Transverse colon (tissue), 4 donors: ENCODE measurements around the gene P2RX7. TPM values are rescaled to one million over a fixed set of nuclear protein-coding genes. Genes with fewer than 3 reads are reported as not detected.
"Not testable (repeated sequence)": the region's sequence is repeated elsewhere in the genome, so short reads cannot be mapped to it uniquely, and the experiment has no call there.

Source experiments
- DNase-seq: peaks from one replicate; pipeline ENCODE4 v3.0.0-alpha.2; 2019
- H3K27ac ChIP-seq, 4 donors: fragments of 200-600 bp; sonication (generic); 2 replicates each; pipeline ENCODE4 v1.5.1; 2016 to 2018; ENCODE audit warnings: inconsistent platforms in 4 of 4
- H3K27me3 ChIP-seq: fragments of 200-600 bp; sonication (generic); 2 replicates; pipeline ENCODE4 v1.5.1; 2017; ENCODE audit warnings: inconsistent platforms
- H3K36me3 ChIP-seq, 4 donors: fragments of 200-600 bp; sonication (generic); 2 replicates each; pipeline ENCODE4 v1.5.1; 2017 to 2019; ENCODE audit warnings: inconsistent platforms in 4 of 4
- H3K4me1 ChIP-seq, 4 donors: fragments of 200-600 bp; sonication (generic); 2 replicates each; pipeline ENCODE4 v1.5.1; 2017 to 2020; ENCODE audit warnings: inconsistent platforms in 4 of 4
- H3K4me3 ChIP-seq, 4 donors: fragments of 200-600 bp; sonication (generic); 1 replicate in 1 of 4; 2 replicates in 3 of 4; pipeline versions ENCODE4 v1.5.1 to v1.6.1; 2017 to 2019; ENCODE audit warnings: inconsistent platforms in 4 of 4
- H3K9me3 ChIP-seq, 2 donors: fragments of 200-600 bp; sonication (generic); 2 replicates each; pipeline ENCODE4 v1.5.1; 2017 to 2019; ENCODE audit warnings: inconsistent platforms in 2 of 2
- EP300 ChIP-seq: sonication (generic); formaldehyde crosslinking; IDR thresholded peaks from one replicate; pipeline ENCODE4 v1.6.1; 2017; ENCODE audit warnings: antibody characterized with exemption, low read depth
- POLR2A ChIP-seq: fragments of 450-650 bp; IDR thresholded peaks from one replicate; pipeline ENCODE4 v1.6.1; 2016; ENCODE audit warnings: antibody characterized with exemption, mild to moderate bottlenecking, moderate library complexity
- POLR2AphosphoS5 ChIP-seq, 3 donors: sonication (generic); formaldehyde crosslinking; IDR thresholded peaks; one replicate each; pipeline ENCODE4 v1.6.1; 2016; ENCODE audit warnings: antibody characterized with exemption in 3 of 3
- WGBS, 2 donors: methylation state at CpG; one replicate each; pipeline ENCODE4 v1.1.5; 2018; ENCODE audit warnings: low coverage in 1 of 2; 5-methylcytosine and 5-hydroxymethylcytosine counted together
- in situ Hi-C, 4 donors: fragments of 200-750 bp; cut with MboI; loops; one replicate each; pipeline versions ENCODE4 v1.15.0 to v1.15.1; 2017; ENCODE audit warnings: low sequenced_read_pairs in 3 of 4, low pct_ligation_motif_present in 1 of 4, low pct_unique_long_range_greater_than_20kb in 1 of 4
- intact Hi-C: fragments of 100-400 bp; cut with DNase I; formaldehyde crosslinking; loops from one replicate; pipeline ENCODE4 v1.15.1; 2023; ENCODE audit warnings: low total_unique reads
- total RNA-seq, 4 donors: library from RNA; depleted of rRNA; stranded (reverse); fragments of >200 nt; gene quantifications; one replicate each; pipeline ENCODE4 v1.1.0, GENCODE V29; 2016
- TF ChIP-seq, protein P1 (sequence below), 5 experiments: fragments of 200-600 bp in 3 of 5; fragments of 450-650 bp in 2 of 5; sonication (generic) in 3 of 5; IDR thresholded peaks; 1 replicate in 2 of 5; 2 replicates in 3 of 5; pipeline ENCODE4 v1.5.1; 2016 to 2017; ENCODE audit warnings: antibody characterized with exemption in 5 of 5, inconsistent platforms in 3 of 5, mild to moderate bottlenecking in 2 of 5, moderate library complexity in 1 of 5

P2RX7 gene
- total RNA-seq, 4 donors from 2014 or later: 0.96 to 7.1 (median 5.1) TPM

DNA sequence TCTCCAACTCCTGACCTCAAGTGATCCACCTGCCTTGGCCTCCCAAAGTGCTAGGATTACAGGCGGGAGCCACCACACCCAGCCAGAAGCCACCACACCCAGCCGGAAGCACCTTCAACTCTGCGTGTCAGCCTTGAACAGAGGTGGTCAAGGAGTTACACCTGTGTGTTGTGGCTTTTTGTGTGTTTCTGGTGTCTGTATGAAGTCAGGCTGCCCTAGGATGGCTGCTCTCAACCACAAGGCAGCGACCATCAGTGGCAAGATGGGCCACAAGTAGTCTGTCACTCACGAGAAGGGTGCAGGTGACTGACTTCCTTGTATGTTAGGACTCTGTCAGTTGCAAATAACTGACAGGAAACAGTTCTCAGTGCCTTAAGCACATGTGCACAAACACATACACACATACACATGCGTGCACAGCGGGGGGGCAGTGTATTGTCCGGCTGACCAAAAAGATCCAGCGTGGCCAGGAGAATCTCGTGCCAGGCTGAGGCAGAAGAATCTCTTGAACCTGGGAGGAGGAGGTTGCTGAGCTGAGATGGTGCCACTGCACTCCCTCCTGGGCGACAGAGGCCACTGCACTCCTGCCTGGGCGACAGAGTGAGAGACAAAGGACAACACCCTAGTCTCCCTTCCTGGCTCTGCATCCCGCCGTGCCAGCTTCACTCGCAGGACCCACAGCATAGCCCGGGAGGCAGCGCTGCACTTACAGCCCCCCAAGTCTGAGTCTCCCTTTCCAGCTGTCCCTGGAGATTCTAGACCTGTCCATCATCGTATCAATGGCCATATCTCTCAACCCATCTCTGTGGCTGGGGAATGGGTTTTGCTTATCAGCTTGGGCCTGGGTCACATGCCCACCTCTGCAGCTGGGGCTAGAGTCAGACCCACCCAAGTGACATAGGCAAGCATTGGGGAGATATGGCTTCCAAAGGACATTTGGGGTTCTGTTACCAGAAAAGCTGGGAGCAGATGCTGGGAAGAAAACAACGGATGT is 90.9 kb downstream of the P2RX7 start:
- in situ Hi-C loops (loop anchor here in 1 of 4 donors (10.0 kb wide), 1 partner anchor 109 kb away; no protein-coding TSS in a partner anchor), intact Hi-C loops (loop anchor here (10.0 kb wide), 1 partner anchor 89 kb away; the partner anchor contains the start of gene P2RX7)
- peak; percentile 70 for DNase-seq
- Histone ChIP-seq H3K36me3 (peaks cover 0 to 9% (median under 1%) of the 10 kb centered on the region in 4 donors), H3K9me3 (no peaks in the 10 kb centered on the region), H3K4me3 (no peak overlapping the region), H3K27me3 (no peaks in the 10 kb centered on the region), H3K4me1 (peaks cover 6 to 43% (median 24%) of the 10 kb centered on the region in 4 donors), H3K27ac (peak overlapping the region; percentile 59 to 79 (median 74))
- 64 to 100% methylated on average over 1 to 19 of the region's 19 CpGs for WGBS, 2 donors
- TF ChIP-seq POLR2AphosphoS5 (IDR thresholded peaks at IDR 0.05): no peak
- TF ChIP-seq, protein P1, sequence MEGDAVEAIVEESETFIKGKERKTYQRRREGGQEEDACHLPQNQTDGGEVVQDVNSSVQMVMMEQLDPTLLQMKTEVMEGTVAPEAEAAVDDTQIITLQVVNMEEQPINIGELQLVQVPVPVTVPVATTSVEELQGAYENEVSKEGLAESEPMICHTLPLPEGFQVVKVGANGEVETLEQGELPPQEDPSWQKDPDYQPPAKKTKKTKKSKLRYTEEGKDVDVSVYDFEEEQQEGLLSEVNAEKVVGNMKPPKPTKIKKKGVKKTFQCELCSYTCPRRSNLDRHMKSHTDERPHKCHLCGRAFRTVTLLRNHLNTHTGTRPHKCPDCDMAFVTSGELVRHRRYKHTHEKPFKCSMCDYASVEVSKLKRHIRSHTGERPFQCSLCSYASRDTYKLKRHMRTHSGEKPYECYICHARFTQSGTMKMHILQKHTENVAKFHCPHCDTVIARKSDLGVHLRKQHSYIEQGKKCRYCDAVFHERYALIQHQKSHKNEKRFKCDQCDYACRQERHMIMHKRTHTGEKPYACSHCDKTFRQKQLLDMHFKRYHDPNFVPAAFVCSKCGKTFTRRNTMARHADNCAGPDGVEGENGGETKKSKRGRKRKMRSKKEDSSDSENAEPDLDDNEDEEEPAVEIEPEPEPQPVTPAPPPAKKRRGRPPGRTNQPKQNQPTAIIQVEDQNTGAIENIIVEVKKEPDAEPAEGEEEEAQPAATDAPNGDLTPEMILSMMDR (IDR thresholded peaks at IDR 0.05): peak; percentile 29 to 75 (median 50)

DNA sequence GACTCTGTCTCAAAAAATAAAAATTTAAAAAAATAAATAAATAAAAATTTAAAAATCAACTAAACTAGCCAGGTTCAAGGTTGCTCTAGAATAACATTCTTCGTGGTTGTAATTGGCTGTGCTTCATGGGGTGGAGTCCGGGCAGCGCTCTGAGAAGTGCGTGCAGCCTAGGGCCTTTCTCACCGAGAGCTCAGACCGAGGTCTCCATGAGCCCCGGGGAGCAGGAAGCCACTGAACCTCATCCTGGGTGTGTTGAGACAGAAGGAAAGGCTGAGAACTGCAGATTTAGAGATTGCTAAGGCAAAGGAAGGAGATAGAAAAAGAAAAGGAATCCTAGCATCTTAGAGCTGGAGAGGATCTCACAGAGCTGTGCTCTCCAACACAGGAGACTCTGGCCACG is 91.9 kb downstream of the P2RX7 start:
- Histone ChIP-seq H3K27ac (peak overlapping the region in 2 of 4 donors; percentile 59 to 79), H3K27me3 (no peaks in the 10 kb centered on the region), H3K9me3 (no peaks in the 10 kb centered on the region), H3K36me3 (peaks cover 0 to 16% (median 2%) of the 10 kb centered on the region in 4 donors), H3K4me1 (peaks cover 6 to 40% (median 21%) of the 10 kb centered on the region in 4 donors), H3K4me3 (no peak overlapping the region)
- no peak for DNase-seq
- 61 to 74% methylated on average over 4 to 8 of the region's 8 CpGs for WGBS, 2 donors
- in situ Hi-C loops (loop anchor here in 1 of 4 donors (10.0 kb wide), 1 partner anchor 110 kb away; no protein-coding TSS in a partner anchor), intact Hi-C loops (loop anchor here (10.0 kb wide), 1 partner anchor 90 kb away; the partner anchor contains the start of gene P2RX7)
- TF ChIP-seq EP300: no peak

DNA sequence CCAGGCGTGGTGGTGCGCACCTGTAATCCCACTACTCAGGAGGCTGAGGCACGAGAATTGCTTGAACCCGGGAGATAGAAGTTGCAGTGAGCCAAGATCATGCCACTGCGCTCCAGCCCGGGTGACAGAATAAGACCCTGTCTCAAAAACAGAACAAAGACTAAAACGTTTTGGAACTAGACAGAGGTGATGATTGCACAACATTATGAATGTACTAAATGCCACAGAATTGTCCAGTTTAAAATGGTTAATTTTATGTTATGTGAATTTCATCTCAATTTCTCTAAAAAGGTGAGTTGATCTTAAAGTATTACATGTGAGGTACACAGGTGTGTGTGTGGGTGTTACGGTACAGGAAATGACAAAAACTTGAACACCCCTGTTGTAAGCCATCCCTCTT is 93.7 kb downstream of the P2RX7 start:
- Histone ChIP-seq H3K9me3 (no peaks in the 10 kb centered on the region), H3K27ac (peak overlapping the region; percentile 47 to 82 (median 74)), H3K4me3 (no peak overlapping the region), H3K4me1 (peaks cover 6 to 44% (median 25%) of the 10 kb centered on the region in 4 donors), H3K27me3 (no peaks in the 10 kb centered on the region), H3K36me3 (peaks cover 0 to 16% (median 2%) of the 10 kb centered on the region in 4 donors)
- no peak for DNase-seq
- 83 to 86% methylated on average over 8 of the region's 8 CpGs for WGBS, 2 donors
- no peak for TF ChIP-seq EP300
- TF ChIP-seq POLR2A: no peak
- TF ChIP-seq, protein P1 (IDR thresholded peaks at IDR 0.05): no peak
- TF ChIP-seq POLR2AphosphoS5 (IDR thresholded peaks at IDR 0.05): no peak
- in situ Hi-C loops (loop anchor here in 1 of 4 donors (10.0 kb wide), 1 partner anchor 112 kb away; no protein-coding TSS in a partner anchor), intact Hi-C loops (loop anchor here (10.0 kb wide), 1 partner anchor 92 kb away; the partner anchor contains the start of gene P2RX7)

DNA sequence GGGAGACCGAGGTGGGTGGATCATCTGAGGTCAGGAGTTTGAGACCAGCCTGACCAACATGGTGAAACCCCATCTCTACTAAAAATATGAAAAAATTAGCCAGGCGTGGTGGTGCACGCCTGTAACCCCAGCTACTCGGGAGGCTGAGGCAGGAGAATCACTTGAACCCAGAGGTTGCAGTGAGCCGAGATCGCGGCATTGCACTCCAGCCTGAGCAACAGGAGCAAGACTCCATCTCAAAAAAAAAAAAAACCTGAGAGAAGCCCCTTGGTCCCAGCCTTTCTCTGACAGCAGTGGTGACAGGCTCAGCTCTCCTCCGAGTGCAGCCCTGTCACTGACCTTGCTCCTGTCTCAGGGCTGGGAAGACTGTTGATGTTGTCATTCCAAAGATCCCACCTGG is 94.2 kb downstream of the P2RX7 start:
- intact Hi-C loops (loop anchor here (10.0 kb wide), 1 partner anchor 92 kb away; the partner anchor contains the start of gene P2RX7), in situ Hi-C loops (loop anchor here in 1 of 4 donors (10.0 kb wide), 1 partner anchor 112 kb away; no protein-coding TSS in a partner anchor)
- peak overlapping the region; percentile 47 to 82 (median 74) for H3K27ac ChIP-seq
- H3K36me3 ChIP-seq: peaks cover 0 to 12% (median 2%) of the 10 kb centered on the region in 4 donors
- DNase-seq, H3K9me3 ChIP-seq, H3K27me3 ChIP-seq, H3K4me3 ChIP-seq: not testable (repeated sequence)
- H3K4me1 ChIP-seq: peaks cover 6 to 44% (median 25%) of the 10 kb centered on the region in 4 donors
- WGBS, 2 donors: 85 to 100% methylated on average over 1 to 8 of the region's 8 CpGs
